Lung (tissue), 12 donors: ENCODE data around the gene HDAC4. TPM values are rescaled to one million over a fixed set of nuclear protein-coding genes. Genes with fewer than 3 reads are reported as not detected.

Source experiments
- ATAC-seq: fragments of 200-7000 bp; cut with Tn5 transposase; one replicate; pipeline ENCODE4 v1.9.1; 2020; ENCODE audit warnings: moderate number of reproducible peaks; ENCODE audit not compliant: insufficient read depth, low FRiP score
- DNase-seq, 3 donors: peaks; one replicate each; pipeline ENCODE4 v3.0.0-alpha.2; 2013 to 2017
- H3K27ac ChIP-seq, 2 donors: one replicate each; pipeline ENCODE4 v1.5.1; 2013; ENCODE audit warnings: mild to moderate bottlenecking in 2 of 2, moderate library complexity in 2 of 2, control low read depth in 1 of 2, inconsistent platforms in 1 of 2, low read depth in 1 of 2, low read length in 1 of 2
- H3K27me3 ChIP-seq, 3 donors: one replicate each; pipeline ENCODE4 v1.5.1; 2013; ENCODE audit warnings: low read length in 2 of 3; ENCODE audit not compliant: control insufficient read depth in 3 of 3, insufficient read depth in 3 of 3
- H3K36me3 ChIP-seq, 4 donors: one replicate each; pipeline ENCODE4 v1.5.1; 2013; ENCODE audit warnings: low read length in 4 of 4, mild to moderate bottlenecking in 1 of 4, moderate library complexity in 1 of 4; ENCODE audit not compliant: control insufficient read depth in 4 of 4, insufficient read depth in 4 of 4
- H3K4me1 ChIP-seq, 5 donors: one replicate each; pipeline ENCODE4 v1.5.1; 2013; ENCODE audit warnings: low read length in 5 of 5, mild to moderate bottlenecking in 2 of 5, moderate library complexity in 1 of 5; ENCODE audit not compliant: control insufficient read depth in 5 of 5, insufficient read depth in 5 of 5
- H3K4me3 ChIP-seq: one replicate; pipeline ENCODE4 v1.5.1; 2013; ENCODE audit warnings: mild to moderate bottlenecking, control low read depth, moderate library complexity
- H3K9ac ChIP-seq, 2 donors: one replicate each; pipeline ENCODE4 v1.5.1; 2013; ENCODE audit warnings: low read length in 2 of 2, control low read depth in 1 of 2; ENCODE audit not compliant: insufficient read depth in 1 of 2
- H3K9me3 ChIP-seq, 4 donors: one replicate each; pipeline ENCODE4 v1.5.1; 2013; ENCODE audit warnings: low read length in 3 of 4, mild to moderate bottlenecking in 1 of 4, moderate library complexity in 1 of 4; ENCODE audit not compliant: control insufficient read depth in 4 of 4, insufficient read depth in 3 of 4
- WGBS, 2 donors: extraction: QIAGEN DNeasy Blood & Tissue Kit; methylation state at CpG; one replicate each; pipeline ENCODE4 v1.1.7; 2013; 5-methylcytosine and 5-hydroxymethylcytosine counted together
- polyA plus RNA-seq, 2 donors: library from polyadenylated mRNA; stranded (reverse); fragments of 200-250 nt; gene quantifications; one replicate each; pipeline ENCODE4 v1.2.1, GENCODE V29; 2013
- total RNA-seq, 2 donors: library from RNA; depleted of rRNA in 1 of 2; stranded (reverse); fragments of >200 nt in 1 of 2; gene quantifications; one replicate each; pipeline ENCODE4 v1.2.1, GENCODE V29; 2014 to 2021
- TF ChIP-seq, protein P1 (sequence below): IDR thresholded peaks from 2 replicates; pipeline ENCODE4 v1.5.1; 2012; ENCODE audit warnings: mild to moderate bottlenecking; ENCODE audit errors: control extremely low read depth, extremely low read depth
- donor health status: control.
- donor health status: control.
- donor health status: Bipolar disorder and iron deficiency.
- donor health status: healthy.
- donor health status: DM: yes; HTN: yes; CAD: no.

HDAC4 gene
- total and polyA plus RNA-seq, 4 donors: 6.9 to 47.7 (median 20.7) TPM

DNA sequence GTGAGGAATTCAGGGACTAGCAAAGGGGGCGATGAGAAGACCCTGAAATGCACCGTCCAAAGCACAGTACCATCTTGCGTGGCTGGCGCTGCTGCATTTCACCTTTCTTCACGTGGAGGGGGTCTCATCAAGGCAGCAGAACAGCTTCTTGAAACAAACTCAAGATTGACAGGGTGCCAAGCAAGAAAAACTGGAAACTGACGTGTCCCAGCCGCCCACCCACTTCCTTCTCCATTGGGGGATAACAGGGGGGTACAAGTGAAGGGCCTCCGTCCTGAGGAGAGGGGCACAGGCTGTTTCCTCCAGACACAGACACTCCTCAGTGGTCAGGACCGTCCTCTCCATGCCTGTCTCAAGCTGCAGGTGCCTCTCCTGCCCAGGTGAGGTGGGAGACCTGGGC is 32.5 kb downstream of the HDAC4 start:
- Histone ChIP-seq H3K27ac (no peak overlapping the region), H3K4me1 (peaks cover 0 to 11% (median 0%) of the 10 kb centered on the region in 5 donors), H3K36me3 (no peaks in the 10 kb centered on the region), H3K9me3 (no peaks in the 10 kb centered on the region), H3K9ac (no peak overlapping the region), H3K27me3 (no peaks in the 10 kb centered on the region), H3K4me3 (no peak overlapping the region)
- DNase-seq: no peak
- TF ChIP-seq, protein P1, sequence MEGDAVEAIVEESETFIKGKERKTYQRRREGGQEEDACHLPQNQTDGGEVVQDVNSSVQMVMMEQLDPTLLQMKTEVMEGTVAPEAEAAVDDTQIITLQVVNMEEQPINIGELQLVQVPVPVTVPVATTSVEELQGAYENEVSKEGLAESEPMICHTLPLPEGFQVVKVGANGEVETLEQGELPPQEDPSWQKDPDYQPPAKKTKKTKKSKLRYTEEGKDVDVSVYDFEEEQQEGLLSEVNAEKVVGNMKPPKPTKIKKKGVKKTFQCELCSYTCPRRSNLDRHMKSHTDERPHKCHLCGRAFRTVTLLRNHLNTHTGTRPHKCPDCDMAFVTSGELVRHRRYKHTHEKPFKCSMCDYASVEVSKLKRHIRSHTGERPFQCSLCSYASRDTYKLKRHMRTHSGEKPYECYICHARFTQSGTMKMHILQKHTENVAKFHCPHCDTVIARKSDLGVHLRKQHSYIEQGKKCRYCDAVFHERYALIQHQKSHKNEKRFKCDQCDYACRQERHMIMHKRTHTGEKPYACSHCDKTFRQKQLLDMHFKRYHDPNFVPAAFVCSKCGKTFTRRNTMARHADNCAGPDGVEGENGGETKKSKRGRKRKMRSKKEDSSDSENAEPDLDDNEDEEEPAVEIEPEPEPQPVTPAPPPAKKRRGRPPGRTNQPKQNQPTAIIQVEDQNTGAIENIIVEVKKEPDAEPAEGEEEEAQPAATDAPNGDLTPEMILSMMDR: no peak
- WGBS, 2 donors: 70 to 80% methylated on average over 9 of the region's 9 CpGs
- no peak for ATAC-seq

DNA sequence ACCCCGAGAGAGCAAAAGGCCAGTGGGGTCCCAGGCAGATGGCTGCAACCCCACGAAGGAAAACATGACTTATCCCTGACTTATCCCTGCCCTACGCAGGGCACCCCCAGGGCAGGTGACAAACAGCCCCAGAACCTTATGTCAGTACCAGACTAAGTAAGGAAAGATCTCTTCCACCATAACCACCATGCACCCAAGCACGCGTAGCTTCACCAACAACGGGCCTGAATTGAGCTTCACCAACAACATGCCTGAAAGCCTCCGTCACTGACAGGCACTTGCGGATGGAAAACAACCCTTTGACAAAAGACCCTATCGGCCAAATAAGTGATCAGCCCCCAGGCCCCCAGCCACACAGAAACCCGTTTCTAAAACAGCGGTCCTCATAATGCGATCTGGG is 34.1 kb downstream of the HDAC4 start:
- no peaks in the 10 kb centered on the region for H3K9me3 ChIP-seq
- peaks cover 0 to 11% (median 0%) of the 10 kb centered on the region in 5 donors for H3K4me1 ChIP-seq
- DNase-seq: no peak
- TF ChIP-seq, protein P1: no peak
- H3K4me3 ChIP-seq: no peak overlapping the region
- no peaks in the 10 kb centered on the region for H3K36me3 ChIP-seq
- H3K27ac ChIP-seq: no peak overlapping the region
- WGBS, 2 donors: 89 to 96% methylated on average over 12 of the region's 12 CpGs
- no peak overlapping the region for H3K9ac ChIP-seq
- no peak for ATAC-seq
- H3K27me3 ChIP-seq: no peaks in the 10 kb centered on the region

DNA sequence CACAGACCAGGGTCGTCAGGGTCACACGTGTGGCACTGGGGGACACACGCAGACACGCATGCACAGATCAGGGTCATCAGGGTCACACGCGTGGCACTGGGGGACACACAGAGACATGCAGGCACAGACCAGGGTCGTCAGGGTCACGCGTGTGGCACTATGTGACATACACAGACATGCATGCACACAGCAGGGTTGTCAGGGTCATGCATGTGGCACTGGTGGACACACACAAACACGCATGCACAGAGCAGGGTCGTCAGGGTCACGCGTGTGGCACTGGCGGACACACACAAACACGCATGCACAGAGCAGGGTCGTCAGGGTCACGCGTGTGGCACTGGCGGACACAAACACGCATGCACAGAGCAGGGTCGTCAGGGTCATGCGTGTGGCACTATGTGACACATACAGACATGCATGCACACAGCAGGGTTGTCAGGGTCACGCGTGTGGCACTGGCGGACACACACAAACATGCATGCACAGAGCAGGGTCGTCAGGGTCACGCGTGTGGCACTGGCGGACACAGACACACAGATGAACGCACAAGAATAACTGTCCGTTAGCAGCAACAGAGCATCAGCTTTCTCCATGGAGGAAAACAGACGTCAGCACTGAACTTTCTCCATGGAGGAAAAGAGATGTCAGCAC is 34.9 kb downstream of the HDAC4 start:
- 95 to 97% methylated on average over 32 of the region's 32 CpGs for WGBS, 2 donors
- Histone ChIP-seq H3K36me3 (no peaks in the 10 kb centered on the region), H3K27me3 (no peaks in the 10 kb centered on the region), H3K27ac (no peak overlapping the region), H3K9me3 (no peaks in the 10 kb centered on the region), H3K9ac (no peak overlapping the region), H3K4me3 (no peak overlapping the region), H3K4me1 (peaks cover 0 to 12% (median 0%) of the 10 kb centered on the region in 5 donors)
- TF ChIP-seq, protein P1: no peak
- DNase-seq (no peak), ATAC-seq (no peak)
